GM06990 (cell line): ENCODE data around the gene FAM200A.
A peak's percentile ranks its signal among the peaks of the same experiment; 100 is the strongest.
"Not testable (repeated sequence)": the region's sequence is repeated elsewhere in the genome, so short reads cannot be mapped to it uniquely, and the experiment has no call there.

Experiments used
- DNase-seq: peaks from one replicate; pipeline ENCODE4 v3.0.0-alpha.2; 2011; ENCODE audit not compliant: insufficient read length; ENCODE audit errors: extremely low read depth
- H3K27me3 ChIP-seq: replicated peaks from 2 replicates; pipeline ENCODE4 v1.6.0; 2011; ENCODE audit warnings: low read length; ENCODE audit not compliant: control insufficient read depth, insufficient read depth
- H3K36me3 ChIP-seq: 2 replicates; pipeline ENCODE4 v1.5.1; 2011; ENCODE audit warnings: low read length; ENCODE audit not compliant: control insufficient read depth, insufficient read depth
- H3K4me3 ChIP-seq: replicated peaks from 2 replicates; pipeline ENCODE4 v1.5.1; 2011; ENCODE audit warnings: low read depth, mild to moderate bottlenecking, control low read depth, low read length
- CTCF ChIP-seq: IDR thresholded peaks from 2 replicates; pipeline ENCODE4 v1.5.1; 2011; ENCODE audit warnings: low read length, control low read depth, mild to moderate bottlenecking, inconsistent platforms; ENCODE audit not compliant: insufficient read depth, poor library complexity, severe bottlenecking

Gene FAM200A

GRCh38 chr7:99554939-99555338, 3.0 kb upstream of the FAM200A start:
- Histone ChIP-seq H3K36me3 (peaks cover 3% of the 10 kb centered on the region), H3K27me3 (no peaks in the 10 kb centered on the region), H3K4me3 (no peak overlapping the region)
- TF ChIP-seq CTCF, result no peak
- no peak for DNase-seq

DNA sequence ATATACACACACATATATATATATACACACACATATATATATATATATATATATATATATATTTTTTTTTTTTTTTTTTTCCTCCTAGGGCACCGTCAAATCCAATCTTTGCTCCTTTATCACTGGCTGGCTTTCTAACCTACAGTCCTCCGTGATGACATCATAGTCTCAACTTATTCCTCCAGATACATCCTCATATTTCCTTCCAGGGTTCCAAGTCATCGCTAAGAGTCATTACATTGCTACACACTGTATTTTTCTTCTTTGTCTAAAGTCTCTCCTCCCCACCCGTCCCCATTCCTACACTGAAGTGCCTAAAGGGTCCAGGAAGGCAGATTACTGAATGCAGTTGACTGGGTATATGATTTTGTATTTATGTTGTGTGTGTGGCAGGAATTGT, 1.1 kb upstream of the FAM200A start:
- TF ChIP-seq CTCF, result no peak
- no peaks in the 10 kb centered on the region for H3K27me3 ChIP-seq
- no peak for DNase-seq
- no peak overlapping the region for H3K4me3 ChIP-seq
- peaks cover 3% of the 10 kb centered on the region for H3K36me3 ChIP-seq

GRCh38 chr7:99551334-99551733, 580 bp downstream of the FAM200A start:
- no peak for TF ChIP-seq CTCF
- peaks cover 3% of the 10 kb centered on the region for H3K36me3 ChIP-seq
- no peaks in the 10 kb centered on the region for H3K27me3 ChIP-seq
- DNase-seq, result no peak
- peak overlapping the region; percentile 97 for H3K4me3 ChIP-seq

DNA sequence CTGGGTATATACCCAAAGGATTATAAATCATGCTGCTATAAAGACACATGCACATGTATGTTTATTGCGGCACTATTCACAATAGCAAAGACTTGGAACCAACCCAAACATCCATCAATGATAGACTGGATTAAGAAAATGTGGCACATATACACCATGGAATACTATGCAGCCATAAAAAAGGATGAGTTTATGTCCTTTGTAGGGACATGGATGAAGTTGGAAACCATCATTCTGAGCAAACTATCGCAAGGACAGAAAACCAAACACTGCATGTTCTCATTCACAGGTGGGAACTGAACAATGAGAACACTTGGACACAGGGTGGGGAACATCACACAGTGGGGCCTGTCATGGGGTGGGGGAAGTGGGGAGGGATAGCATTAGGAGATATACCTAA, 2.4 kb downstream of the FAM200A start:
- not testable (repeated sequence) for DNase-seq, H3K27me3 ChIP-seq, H3K36me3 ChIP-seq, H3K4me3 ChIP-seq

GRCh38 chr7:99545308-99545707, 6.6 kb downstream of the FAM200A start:
- H3K27me3 ChIP-seq, H3K36me3 ChIP-seq, DNase-seq, H3K4me3 ChIP-seq: not testable (repeated sequence)

- DNase-seq, result no peak
- Histone ChIP-seq H3K36me3 (no peaks in the 10 kb centered on the region), H3K4me3 (no peak overlapping the region), H3K27me3 (no peaks in the 10 kb centered on the region)
- no peak for TF ChIP-seq CTCF
Measured at GRCh38 chr7:99543916-99544315, 8.0 kb downstream of the FAM200A start.

DNA sequence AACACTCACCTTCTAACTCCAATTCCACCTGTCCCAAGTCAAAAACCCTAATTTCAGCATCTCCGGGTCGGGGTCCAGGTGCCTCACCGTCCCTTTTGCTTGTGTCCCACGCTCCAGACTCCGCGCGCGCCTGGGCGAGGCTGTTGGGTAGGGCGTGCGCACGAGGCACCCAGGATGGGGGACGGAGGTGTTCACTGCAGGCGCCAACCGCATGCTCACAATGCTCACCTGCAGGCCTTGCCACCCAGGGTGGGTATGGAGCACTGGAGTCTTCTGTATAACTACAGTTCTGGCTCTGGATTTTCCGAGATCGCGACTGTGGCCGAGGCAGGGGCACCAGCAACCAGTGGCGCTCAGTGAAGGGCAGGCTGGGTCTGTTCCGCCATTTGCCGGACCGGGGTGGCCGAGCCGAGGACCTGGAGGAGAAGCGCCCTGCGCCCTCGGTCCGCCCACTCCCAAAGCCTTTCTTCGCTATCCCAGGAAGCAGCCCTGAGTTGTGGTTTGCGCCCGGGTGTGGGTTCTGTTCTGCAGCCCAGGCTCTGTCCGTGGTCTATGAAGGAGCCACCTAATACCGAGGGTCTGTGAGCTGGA, 8.7 kb downstream of the FAM200A start:
- no peak for TF ChIP-seq CTCF
- Histone ChIP-seq H3K36me3 (no peaks in the 10 kb centered on the region), H3K4me3 (no peak overlapping the region), H3K27me3 (no peaks in the 10 kb centered on the region)
- no peak for DNase-seq
